Duodenal mucosa (tissue), 2 donors: ENCODE results near the gene UMOD.

Source experiments
- H3K27ac ChIP-seq: one replicate; pipeline ENCODE4 v1.7.0; 2013; ENCODE audit warnings: low read depth, low read length
- H3K27me3 ChIP-seq, 2 donors: one replicate each; pipeline ENCODE4 v1.7.0; 2013; ENCODE audit warnings: low read length in 2 of 2, control low read depth in 1 of 2; ENCODE audit not compliant: insufficient read depth in 2 of 2, control insufficient read depth in 1 of 2
- H3K36me3 ChIP-seq, 2 donors: one replicate each; pipeline ENCODE4 v1.7.0; 2013; ENCODE audit warnings: low read length in 2 of 2, control low read depth in 1 of 2; ENCODE audit not compliant: insufficient read depth in 2 of 2, control insufficient read depth in 1 of 2
- H3K4me1 ChIP-seq, 2 donors: one replicate each; pipeline ENCODE4 v1.7.0; 2013; ENCODE audit warnings: low read length in 2 of 2, control low read depth in 1 of 2; ENCODE audit not compliant: insufficient read depth in 2 of 2, control insufficient read depth in 1 of 2
- H3K4me3 ChIP-seq, 2 donors: one replicate each; pipeline ENCODE4 v1.7.0; 2013; ENCODE audit warnings: low read length in 2 of 2, low read depth in 1 of 2
- H3K9ac ChIP-seq, 2 donors: one replicate each; pipeline ENCODE4 v1.7.0; 2013; ENCODE audit warnings: low read length in 2 of 2, low read depth in 1 of 2
- H3K9me3 ChIP-seq, 2 donors: one replicate each; pipeline ENCODE4 v1.7.0; 2013; ENCODE audit warnings: low read length in 2 of 2, control low read depth in 1 of 2; ENCODE audit not compliant: control insufficient read depth in 1 of 2

UMOD gene

DNA sequence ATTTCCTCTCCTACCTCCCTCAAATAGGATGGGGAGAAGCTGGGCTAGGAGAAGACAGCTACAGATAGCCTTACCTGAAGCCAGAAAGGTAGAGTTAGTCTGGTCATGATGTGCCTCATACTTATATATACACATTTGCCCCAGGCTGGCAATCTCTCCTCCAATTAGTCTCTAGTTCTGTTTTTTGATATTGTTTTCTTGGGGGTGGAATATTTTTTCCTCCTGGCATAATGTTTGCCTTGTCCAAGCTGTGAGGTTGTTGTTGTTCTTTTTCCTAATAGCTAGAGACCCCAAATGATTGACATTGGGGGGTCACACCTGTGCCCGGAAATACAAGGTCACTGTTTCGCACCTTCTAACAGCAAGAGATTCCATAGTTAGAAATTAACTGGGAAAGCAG lies at the start of gene UMOD:
Gene UMOD (minus strand): TSS at position 101 of the 400 bp plus-strand sequence. CDS start 1,978 bp downstream, outside the sequence.
- Histone ChIP-seq H3K9me3 (no peaks in the 10 kb centered on the region), H3K9ac (no peak within 1 kb of the TSS), H3K4me3 (no peak within 1 kb of the TSS), H3K27me3 (no peaks in the 10 kb centered on the region), H3K36me3 (no peaks in the 10 kb centered on the region), H3K27ac (no peak within 1 kb of the TSS), H3K4me1 (peaks cover 0 to 6% of the 10 kb centered on the region in 2 donors)

DNA sequence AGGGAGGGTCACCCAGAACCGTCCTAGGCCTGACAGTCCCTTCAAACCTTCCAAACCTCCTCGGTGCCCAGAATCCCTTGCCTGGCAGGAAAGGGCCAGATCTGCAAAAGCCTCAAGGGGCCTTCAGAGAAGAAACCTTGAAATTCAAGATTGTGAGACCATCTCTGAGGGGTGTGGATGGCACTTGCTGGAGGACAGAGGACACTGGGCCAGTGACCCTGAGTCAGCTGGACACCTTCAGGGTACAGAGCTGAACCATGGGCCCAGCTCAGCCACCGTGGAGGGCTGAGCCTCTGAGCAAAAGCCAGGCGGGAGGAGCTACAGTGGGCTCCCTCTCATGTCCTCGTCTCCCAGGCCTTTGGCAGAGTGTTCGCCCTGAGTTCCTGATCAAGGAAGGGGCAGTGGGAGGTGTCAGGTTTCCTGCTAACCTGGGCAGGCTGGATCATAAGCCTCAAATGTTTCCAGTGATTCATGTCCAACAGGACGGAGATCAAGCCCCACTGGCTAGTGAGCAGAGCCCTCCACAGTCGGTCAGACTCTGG lies 49.0 kb upstream of the UMOD start:
- Histone ChIP-seq H3K4me1 (peaks cover 0 to 3% of the 10 kb centered on the region in 2 donors), H3K27me3 (no peaks in the 10 kb centered on the region)

DNA sequence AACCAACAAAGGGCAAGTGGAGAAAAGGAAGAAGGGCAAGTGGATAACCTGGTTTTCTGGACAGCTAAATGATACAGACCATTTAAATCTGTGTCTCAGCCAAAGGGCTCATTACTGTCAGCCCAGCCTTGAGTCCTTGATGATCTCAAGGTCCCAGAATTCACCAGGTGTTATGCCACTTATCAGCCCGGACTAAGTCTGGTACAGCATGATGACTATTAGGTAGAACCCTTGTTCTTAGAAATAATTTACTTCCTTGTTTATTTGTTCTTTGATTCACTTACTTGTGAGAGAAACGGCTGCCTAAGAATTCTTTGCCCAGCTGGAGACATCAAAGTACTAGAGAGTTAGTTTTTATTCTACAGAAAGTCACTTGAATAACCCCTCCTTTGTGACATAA lies 48.6 kb upstream of the UMOD start:
- Histone ChIP-seq H3K9me3 (no peaks in the 10 kb centered on the region), H3K4me3 (no peak overlapping the region), H3K36me3 (no peaks in the 10 kb centered on the region), H3K27me3 (no peaks in the 10 kb centered on the region), H3K9ac (no peak overlapping the region), H3K27ac (no peak overlapping the region), H3K4me1 (peaks cover 0 to 3% of the 10 kb centered on the region in 2 donors)

More for the DNA sequence above, 49.0 kb upstream of the UMOD start:
- Histone ChIP-seq H3K36me3 (no peaks in the 10 kb centered on the region), H3K27ac (no peak overlapping the region), H3K4me3 (no peak overlapping the region), H3K9me3 (no peaks in the 10 kb centered on the region), H3K9ac (no peak overlapping the region)

DNA sequence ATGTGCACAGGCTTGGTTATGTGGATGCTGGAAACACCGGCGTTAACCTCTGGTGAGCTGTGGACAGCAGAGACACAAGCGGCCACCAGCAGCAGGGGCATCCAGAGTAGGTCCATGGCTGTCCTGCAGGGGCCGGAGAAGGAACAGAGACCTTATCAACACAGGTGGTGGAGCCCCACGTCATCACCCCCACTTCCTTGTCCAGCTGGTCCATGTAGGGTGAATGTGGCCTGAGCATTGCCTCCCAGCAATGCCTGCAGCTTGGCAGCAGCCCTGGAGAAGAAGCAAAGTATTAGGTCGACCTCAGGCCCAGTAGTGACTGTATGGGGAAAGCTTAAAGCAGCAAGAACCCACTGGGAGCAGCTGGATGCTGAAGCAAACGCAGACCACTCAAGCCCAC lies 46.7 kb upstream of the UMOD start:
- no peaks in the 10 kb centered on the region for H3K27me3 ChIP-seq
- H3K4me3 ChIP-seq: no peak overlapping the region

DNA sequence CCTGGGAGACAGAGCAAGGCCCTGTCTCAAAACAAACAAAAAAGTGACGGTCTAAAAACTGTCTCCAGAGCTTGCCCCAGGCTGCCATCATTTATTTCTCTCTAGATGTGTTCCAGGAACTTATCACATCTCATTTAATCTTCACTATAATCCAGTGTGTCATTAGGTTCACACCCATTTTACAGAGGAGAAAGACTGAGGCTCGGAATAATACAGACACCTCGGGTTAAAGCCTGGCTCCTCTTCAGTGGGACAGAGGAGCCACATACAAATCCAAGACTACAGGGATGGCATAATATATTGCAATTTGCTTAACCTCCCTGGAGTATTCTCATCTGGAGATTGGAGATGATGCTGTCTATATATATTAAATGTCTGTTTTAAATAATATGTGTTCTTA lies 46.1 kb upstream of the UMOD start:
- no peak overlapping the region for H3K4me3 ChIP-seq
- H3K27ac ChIP-seq: no peak overlapping the region
- H3K4me1 ChIP-seq: peaks cover 6 to 11% of the 10 kb centered on the region in 2 donors
- H3K36me3 ChIP-seq: no peaks in the 10 kb centered on the region
- no peak overlapping the region for H3K9ac ChIP-seq
- no peaks in the 10 kb centered on the region for H3K27me3 ChIP-seq
- no peaks in the 10 kb centered on the region for H3K9me3 ChIP-seq

More for the DNA sequence above, 46.7 kb upstream of the UMOD start:
- no peaks in the 10 kb centered on the region for H3K9me3 ChIP-seq
- no peak overlapping the region for H3K9ac ChIP-seq
- H3K27ac ChIP-seq: no peak overlapping the region
- H3K4me1 ChIP-seq: peaks cover 3 to 8% of the 10 kb centered on the region in 2 donors
- no peaks in the 10 kb centered on the region for H3K36me3 ChIP-seq

DNA sequence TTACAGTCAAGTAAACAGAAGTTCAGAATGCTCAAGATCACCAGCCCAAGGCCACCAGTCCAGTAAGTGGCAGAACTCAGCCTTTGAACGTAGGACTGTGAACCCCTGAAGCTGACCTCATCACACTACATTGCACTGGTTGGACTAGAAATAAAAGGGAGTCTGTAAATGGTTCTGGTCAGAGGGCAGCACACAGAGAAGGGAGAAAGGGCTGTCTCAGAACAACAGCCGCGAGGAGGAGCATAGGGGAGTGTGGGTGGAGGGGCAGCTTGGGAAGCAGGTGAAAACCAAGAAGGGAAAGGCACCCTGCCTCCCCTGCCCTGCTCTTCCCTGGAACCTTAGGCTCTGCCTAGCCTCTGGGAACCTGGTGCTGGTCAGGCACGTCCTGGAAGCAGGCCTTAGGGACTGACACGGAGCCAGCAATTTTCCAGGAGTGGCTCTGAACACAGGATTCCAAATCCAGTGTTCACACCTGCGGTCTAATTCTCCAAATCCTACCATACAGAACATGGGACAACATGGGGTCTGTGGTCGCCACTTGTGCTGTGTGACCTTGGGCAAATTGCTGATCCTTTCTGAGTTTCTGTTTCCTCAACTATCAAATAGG lies 45.1 kb upstream of the UMOD start:
- no peaks in the 10 kb centered on the region for H3K9me3 ChIP-seq
- H3K36me3 ChIP-seq: no peaks in the 10 kb centered on the region
- H3K27me3 ChIP-seq: no peaks in the 10 kb centered on the region
- peaks cover 6 to 11% of the 10 kb centered on the region in 2 donors for H3K4me1 ChIP-seq
- no peak overlapping the region for H3K4me3 ChIP-seq
- H3K27ac ChIP-seq: no peak overlapping the region
- H3K9ac ChIP-seq: no peak overlapping the region

DNA sequence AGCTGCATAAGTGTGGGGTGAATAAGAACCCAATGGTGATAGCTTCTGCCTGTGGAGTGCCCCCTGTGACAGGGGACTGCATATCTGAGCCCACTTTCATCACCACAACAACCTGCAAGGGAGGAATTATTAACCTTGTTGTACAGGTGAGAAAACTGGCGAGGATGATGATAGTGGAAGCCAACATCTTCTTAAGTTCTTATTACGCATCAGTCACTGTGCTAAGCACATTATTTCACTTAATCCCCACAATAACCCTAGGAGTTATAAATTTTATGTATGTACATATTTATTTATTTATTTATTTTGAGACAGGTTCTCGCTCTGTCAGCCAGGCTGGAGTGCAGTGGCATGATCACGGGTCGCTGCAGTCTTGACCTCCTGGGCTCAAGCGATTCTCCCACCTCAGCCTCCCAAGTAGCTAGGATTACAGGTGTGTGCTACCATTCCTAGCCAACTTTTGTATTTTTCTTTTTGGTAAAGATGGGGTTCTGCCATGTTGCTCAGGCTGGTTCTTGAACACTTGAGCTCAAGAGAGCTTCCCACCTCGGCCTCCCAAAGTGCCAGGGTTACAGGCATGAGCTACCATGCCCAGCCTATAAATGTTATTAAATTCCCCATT lies 44.4 kb upstream of the UMOD start:
- Histone ChIP-seq H3K9me3 (no peaks in the 10 kb centered on the region), H3K9ac (no peak overlapping the region), H3K27me3 (no peaks in the 10 kb centered on the region), H3K27ac (no peak overlapping the region), H3K4me1 (peaks cover 6 to 11% of the 10 kb centered on the region in 2 donors), H3K4me3 (no peak overlapping the region), H3K36me3 (no peaks in the 10 kb centered on the region)

DNA sequence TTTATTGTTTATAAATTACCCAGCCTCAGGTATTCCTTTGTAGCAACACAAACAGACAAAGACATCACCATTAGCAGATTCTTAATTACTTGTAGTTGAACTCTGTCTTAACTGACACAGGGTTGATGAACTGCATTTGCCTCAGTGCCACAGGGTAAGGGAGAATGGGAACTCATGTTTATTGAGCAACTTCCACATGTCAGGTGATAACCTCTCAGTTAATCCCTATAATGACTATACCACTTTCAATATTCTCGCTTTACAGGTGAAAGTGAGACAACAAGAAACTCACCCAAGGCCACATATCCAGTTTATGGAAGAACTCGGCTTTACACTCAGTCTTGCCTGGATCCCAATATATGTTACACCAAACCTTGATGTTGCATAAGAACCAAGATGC lies 43.4 kb upstream of the UMOD start:
- Histone ChIP-seq H3K36me3 (no peaks in the 10 kb centered on the region), H3K4me1 (peaks cover 6 to 9% of the 10 kb centered on the region in 2 donors), H3K4me3 (no peak overlapping the region), H3K9me3 (no peaks in the 10 kb centered on the region), H3K27me3 (no peaks in the 10 kb centered on the region), H3K9ac (no peak overlapping the region), H3K27ac (no peak overlapping the region)

DNA sequence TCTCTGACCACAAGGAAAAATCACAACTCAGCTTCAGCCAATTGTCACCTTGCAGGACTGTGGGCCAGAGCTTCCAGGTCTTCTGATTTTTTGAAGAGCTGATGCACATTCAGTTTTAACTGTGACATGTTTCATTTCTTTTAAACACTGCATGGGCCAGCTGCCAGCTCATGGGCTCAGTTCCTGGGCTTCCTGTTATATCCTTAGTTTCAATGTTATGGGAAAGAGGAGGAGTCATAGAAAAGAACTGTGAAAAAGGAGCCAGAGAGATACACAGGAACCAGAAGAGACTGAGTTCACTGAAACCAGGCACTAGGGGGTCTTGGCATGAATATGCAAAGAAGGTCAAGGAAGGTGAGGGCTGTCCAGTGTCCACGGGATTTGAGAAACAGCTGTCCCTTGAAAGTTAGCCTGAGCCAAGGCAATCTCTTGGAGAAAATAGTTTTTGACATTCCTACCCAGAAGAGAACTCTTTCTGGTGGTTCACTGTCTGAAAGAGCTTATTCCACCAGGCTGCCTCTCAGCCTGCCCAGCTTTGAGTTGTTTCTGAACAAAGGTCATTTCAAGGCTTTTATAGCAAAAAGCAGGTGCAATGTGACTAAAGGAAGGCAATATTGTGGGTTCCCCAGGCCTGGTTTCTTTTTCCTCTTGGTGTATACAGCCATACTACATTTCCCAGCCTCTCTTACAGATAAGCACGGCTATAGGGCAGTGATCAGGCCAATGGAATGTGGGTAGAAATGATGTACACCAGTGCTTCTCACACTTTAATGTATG lies 41.5 kb upstream of the UMOD start:
- Histone ChIP-seq H3K4me3 (no peak overlapping the region), H3K4me1 (peaks cover 6 to 7% of the 10 kb centered on the region in 2 donors), H3K9me3 (no peaks in the 10 kb centered on the region), H3K27ac (no peak overlapping the region), H3K9ac (no peak overlapping the region), H3K27me3 (no peaks in the 10 kb centered on the region), H3K36me3 (no peaks in the 10 kb centered on the region)

DNA sequence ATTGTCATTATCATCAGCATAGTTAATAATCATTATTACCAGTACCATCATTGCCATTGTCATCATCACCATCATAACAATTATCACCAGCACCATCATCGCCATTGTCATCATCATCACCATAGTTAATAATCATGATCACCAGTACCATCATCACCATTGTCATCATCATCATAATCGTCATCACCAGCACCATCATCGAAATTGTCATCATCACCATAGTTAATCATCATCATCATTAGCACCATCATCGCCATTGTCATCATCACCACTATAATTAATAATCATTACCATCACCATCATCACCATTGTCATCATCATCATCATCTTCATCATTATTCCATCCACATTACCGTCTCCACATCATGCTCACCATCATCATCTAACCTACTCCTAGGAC lies 38.5 kb upstream of the UMOD start:
- Histone ChIP-seq H3K27me3 (no peaks in the 10 kb centered on the region), H3K9ac (no peak overlapping the region), H3K4me3 (no peak overlapping the region), H3K4me1 (peaks cover 8 to 9% of the 10 kb centered on the region in 2 donors), H3K9me3 (no peaks in the 10 kb centered on the region), H3K36me3 (no peaks in the 10 kb centered on the region), H3K27ac (no peak overlapping the region)
